Epithelial cell of proximal tubule (primary cell): ENCODE data around the gene FGF11. TPM values are rescaled to one million over a fixed set of nuclear protein-coding genes. Genes with fewer than 3 reads are reported as not detected.

Source experiments
- DNase-seq: peaks from one replicate; pipeline ENCODE4 v3.0.0-alpha.2; 2011; ENCODE audit warnings: low read depth
- H3K4me3 ChIP-seq: 2 replicates; pipeline ENCODE4 v1.5.1; 2011; ENCODE audit warnings: low read depth, mild to moderate bottlenecking, low read length
- total RNA-seq: library from RNA; depleted of rRNA; stranded (reverse); fragments of >200 nt; gene quantifications from 2 replicates; pipeline ENCODE4 v1.2.3, GENCODE V29; 2015
- TF ChIP-seq, protein P1 (sequence below): conservative IDR thresholded peaks from 2 replicates; pipeline ENCODE4 v1.5.1; 2012; ENCODE audit warnings: low read depth, mild to moderate bottlenecking, low read length

Gene FGF11
- total RNA-seq, 1 donor from 2014 or later: 11.5 TPM

GRCh38 chr17:7408863-7409262 is 30.4 kb upstream of the FGF11 start:
- DNase-seq: no peak
- H3K4me3 ChIP-seq: no peak overlapping the region
- TF ChIP-seq, protein P1, sequence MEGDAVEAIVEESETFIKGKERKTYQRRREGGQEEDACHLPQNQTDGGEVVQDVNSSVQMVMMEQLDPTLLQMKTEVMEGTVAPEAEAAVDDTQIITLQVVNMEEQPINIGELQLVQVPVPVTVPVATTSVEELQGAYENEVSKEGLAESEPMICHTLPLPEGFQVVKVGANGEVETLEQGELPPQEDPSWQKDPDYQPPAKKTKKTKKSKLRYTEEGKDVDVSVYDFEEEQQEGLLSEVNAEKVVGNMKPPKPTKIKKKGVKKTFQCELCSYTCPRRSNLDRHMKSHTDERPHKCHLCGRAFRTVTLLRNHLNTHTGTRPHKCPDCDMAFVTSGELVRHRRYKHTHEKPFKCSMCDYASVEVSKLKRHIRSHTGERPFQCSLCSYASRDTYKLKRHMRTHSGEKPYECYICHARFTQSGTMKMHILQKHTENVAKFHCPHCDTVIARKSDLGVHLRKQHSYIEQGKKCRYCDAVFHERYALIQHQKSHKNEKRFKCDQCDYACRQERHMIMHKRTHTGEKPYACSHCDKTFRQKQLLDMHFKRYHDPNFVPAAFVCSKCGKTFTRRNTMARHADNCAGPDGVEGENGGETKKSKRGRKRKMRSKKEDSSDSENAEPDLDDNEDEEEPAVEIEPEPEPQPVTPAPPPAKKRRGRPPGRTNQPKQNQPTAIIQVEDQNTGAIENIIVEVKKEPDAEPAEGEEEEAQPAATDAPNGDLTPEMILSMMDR: no peak

GRCh38 chr17:7409716-7410115 is 29.6 kb upstream of the FGF11 start:
- DNase-seq: no peak
- H3K4me3 ChIP-seq: no peak overlapping the region
- TF ChIP-seq, protein P1: no peak

DNA sequence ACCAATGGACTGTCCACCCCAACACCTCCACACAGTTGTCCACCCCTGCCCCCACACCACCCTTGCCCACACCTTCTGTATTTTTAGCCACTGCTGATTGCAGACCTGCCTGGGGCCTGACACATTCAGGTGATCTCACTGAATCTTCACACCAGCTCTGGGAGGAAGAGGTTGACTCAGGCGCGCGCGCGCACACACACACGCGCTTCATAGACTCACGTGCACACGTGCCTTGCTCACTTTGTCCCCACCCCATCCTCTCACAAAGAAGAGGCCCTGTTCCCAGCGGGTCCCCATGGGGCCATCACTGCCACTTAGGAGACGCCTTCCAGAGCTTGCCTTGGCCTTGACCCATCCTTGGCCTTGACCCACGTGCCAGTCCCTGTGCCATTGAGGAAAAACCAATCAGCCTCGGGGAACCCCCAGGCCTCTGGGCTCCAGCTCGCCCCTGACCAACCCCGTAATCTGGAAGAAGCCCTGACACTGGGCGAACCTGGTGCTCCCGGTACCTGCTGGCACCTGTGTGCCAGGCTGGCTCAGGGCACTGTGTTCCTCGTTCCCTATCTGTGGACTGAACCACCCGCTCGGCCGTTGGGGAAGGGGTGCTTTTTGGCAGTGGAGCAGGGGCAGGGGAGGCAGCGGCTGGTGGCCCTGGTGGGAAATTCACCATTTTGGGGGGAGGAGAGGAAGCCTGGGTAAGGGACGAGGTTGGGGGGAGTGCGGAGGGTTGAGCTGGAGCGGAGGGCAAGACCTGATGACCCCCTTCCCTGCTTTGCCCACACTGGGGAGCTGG is 28.5 kb upstream of the FGF11 start:
- TF ChIP-seq, protein P1: no peak
- no peak overlapping the region for H3K4me3 ChIP-seq
- no peak for DNase-seq

DNA sequence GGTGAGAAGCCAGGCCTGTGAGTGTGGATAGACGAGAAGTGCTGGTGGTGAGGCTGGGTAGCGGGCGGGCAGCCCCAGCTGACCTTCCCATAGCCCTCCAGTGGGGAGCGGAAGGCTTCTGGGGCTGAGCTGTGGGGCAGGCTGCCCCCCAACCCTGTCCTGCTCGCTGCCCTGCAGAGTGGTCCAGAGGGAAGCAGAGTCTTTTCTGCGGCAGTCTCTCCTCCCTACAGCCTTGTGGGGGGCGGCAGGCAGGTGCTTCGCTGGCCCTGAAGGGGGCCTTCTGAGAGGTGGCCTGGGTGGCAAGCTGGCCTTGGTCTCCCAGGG is 27.9 kb upstream of the FGF11 start:
- no peak overlapping the region for H3K4me3 ChIP-seq
- TF ChIP-seq, protein P1: no peak
- DNase-seq: no peak

DNA sequence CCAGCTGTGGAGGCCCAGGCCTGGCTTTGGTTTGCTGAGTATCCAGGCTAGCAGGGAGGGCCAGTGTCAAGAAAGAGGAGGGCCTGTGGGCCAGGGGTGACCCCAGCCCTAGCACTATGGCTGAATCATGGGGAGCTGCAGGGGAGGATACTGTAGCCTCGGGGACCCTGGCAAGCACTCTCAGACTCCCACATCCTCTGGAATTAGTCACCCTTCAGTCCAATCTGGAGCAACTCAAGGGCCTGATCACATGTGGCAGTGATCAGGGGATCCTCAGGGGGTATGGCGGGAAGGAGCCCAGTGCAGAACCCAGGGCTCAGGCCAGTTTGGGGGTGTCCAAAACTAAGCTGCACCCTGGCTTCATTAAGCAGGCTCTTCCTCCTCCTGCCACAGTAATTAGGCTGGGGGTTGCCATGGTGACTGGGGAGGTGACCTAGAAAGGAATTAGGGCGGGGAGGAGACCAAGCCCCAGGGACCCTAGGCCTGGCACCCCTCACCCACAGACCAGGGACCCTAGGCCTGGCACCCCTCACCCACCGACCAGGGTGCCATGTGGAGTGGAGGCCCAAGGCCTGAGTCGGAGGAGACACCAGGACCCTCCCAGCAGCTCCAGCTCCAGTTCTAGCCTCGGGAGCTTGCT is 25.8 kb upstream of the FGF11 start:
- DNase-seq: no peak
- no peak overlapping the region for H3K4me3 ChIP-seq
- TF ChIP-seq, protein P1: no peak

DNA sequence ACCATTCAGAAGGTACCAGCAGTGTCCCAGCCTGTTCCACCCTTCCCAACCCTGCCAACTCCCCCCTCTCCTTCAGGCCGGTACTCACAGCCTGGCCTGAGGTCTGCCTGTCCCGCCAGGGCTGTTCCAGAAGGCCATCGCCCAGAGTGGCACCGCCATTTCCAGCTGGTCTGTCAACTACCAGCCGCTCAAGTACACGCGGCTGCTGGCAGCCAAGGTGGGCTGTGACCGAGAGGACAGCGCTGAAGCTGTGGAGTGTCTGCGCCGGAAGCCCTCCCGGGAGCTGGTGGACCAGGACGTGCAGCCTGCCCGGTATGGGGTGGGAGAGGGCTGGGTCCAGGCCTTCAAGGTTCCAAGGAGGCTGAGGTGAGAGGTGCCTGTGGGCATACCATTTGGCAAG is 24.5 kb upstream of the FGF11 start:
- no peak for DNase-seq
- H3K4me3 ChIP-seq: no peak overlapping the region
- TF ChIP-seq, protein P1: no peak

DNA sequence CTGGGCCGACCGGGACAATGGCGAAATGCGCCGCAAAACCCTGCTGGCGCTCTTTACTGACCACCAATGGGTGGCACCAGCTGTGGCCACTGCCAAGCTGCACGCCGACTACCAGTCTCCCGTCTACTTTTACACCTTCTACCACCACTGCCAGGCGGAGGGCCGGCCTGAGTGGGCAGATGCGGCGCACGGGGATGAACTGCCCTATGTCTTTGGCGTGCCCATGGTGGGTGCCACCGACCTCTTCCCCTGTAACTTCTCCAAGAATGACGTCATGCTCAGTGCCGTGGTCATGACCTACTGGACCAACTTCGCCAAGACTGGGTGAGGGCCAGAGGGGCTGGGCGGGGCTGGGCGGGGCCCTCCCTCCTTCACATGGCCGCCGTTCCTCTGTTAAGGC is 23.5 kb upstream of the FGF11 start:
- H3K4me3 ChIP-seq: no peak overlapping the region
- no peak for DNase-seq
- TF ChIP-seq, protein P1: no peak
